Ovary (tissue), 3 donors: ENCODE data around the gene FUBP3.

Experiments
- EP300 ChIP-seq: sonication (generic); formaldehyde crosslinking; IDR thresholded peaks from one replicate; pipeline ENCODE4 v1.6.1; 2017; ENCODE audit warnings: antibody characterized with exemption
- POLR2A ChIP-seq: fragments of 450-650 bp; IDR thresholded peaks from one replicate; pipeline ENCODE4 v1.6.1; 2017; ENCODE audit warnings: antibody characterized with exemption, mild to moderate bottlenecking, moderate library complexity
- TF ChIP-seq, protein P1 (sequence below), 3 donors: fragments of 450-650 bp in 2 of 3; fragments of 200-600 bp in 1 of 3; IDR thresholded peaks; one replicate each; pipeline versions ENCODE4 v1.5.1 to v1.8.0; 2016 to 2022; ENCODE audit warnings: antibody characterized with exemption in 3 of 3, mild to moderate bottlenecking in 1 of 3
- donor health status: DM: no; HTN: no; CAD: no.

DNA sequence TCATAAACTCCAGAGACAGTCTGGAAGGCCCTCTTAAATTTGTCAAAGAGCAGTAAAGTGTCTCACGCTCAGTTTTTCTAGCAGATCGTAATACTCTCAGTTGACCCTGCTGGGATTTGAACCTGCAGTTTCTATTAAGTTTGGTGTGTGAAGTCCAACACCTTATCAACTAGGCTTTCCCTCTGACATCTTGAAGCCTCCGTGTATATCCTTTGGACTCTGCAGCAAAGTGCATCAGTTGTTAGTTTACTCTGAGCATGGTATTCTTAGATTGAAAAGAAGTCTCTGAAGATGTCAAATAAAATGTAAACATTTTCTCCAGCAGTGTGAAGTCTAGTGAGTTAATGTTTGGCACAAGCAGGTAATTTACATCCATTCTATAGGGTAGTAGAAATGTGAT lies 2.4 kb downstream of the FUBP3 start:
- TF ChIP-seq, protein P1, sequence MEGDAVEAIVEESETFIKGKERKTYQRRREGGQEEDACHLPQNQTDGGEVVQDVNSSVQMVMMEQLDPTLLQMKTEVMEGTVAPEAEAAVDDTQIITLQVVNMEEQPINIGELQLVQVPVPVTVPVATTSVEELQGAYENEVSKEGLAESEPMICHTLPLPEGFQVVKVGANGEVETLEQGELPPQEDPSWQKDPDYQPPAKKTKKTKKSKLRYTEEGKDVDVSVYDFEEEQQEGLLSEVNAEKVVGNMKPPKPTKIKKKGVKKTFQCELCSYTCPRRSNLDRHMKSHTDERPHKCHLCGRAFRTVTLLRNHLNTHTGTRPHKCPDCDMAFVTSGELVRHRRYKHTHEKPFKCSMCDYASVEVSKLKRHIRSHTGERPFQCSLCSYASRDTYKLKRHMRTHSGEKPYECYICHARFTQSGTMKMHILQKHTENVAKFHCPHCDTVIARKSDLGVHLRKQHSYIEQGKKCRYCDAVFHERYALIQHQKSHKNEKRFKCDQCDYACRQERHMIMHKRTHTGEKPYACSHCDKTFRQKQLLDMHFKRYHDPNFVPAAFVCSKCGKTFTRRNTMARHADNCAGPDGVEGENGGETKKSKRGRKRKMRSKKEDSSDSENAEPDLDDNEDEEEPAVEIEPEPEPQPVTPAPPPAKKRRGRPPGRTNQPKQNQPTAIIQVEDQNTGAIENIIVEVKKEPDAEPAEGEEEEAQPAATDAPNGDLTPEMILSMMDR (IDR thresholded peaks at IDR 0.05) = no peak
- TF ChIP-seq POLR2A (no peak), EP300 (no peak)
